ENCODE results near the gene PTP4A2. TPM values are rescaled to one million over a fixed set of nuclear protein-coding genes. Genes with fewer than 3 reads are reported as not detected.
"Not testable (repeated sequence)": the region's sequence is repeated elsewhere in the genome, so short reads cannot be mapped to it uniquely, and the experiment has no call there.

PTP4A2 gene
- total RNA-seq, 2 experiments from 2014 or later = 409 to 419 TPM

GRCh38 chr1:31934706-31935629 lies 3.2 kb downstream of the PTP4A2 start:
- ChIA-PET POLR2A (interaction anchor here (0.7 to 8.8 kb wide), 13 partner anchors 9 to 109 kb away, joined by 3 to 157 read pairs (median 4); no protein-coding TSS in a partner anchor), CTCF (interaction anchor here (0.8 to 4.9 kb wide), 17 partner anchors 8 to 146 kb away, joined by 3 to 62 read pairs (median 4); no protein-coding TSS in a partner anchor)
- peaks cover 55% of the 10 kb centered on the region for H3K36me3 Mint-ChIP-seq (ENCODE audit: low read depth)
- ATAC-seq = peak; percentile 0
- H3K4me3 Mint-ChIP-seq = peak overlapping the region; percentile 86
- H3K9me3 Mint-ChIP-seq (ENCODE audit: insufficient read depth) = no peaks in the 10 kb centered on the region
- DNase-seq = peak; percentile 46
- no peaks in the 10 kb centered on the region for H3K27me3 Mint-ChIP-seq (ENCODE audit: low read depth)
- H3K4me1 Mint-ChIP-seq (ENCODE audit: low read depth) = peaks cover 70% of the 10 kb centered on the region
- peak overlapping the region; percentile 93 for H3K27ac Mint-ChIP-seq

DNA sequence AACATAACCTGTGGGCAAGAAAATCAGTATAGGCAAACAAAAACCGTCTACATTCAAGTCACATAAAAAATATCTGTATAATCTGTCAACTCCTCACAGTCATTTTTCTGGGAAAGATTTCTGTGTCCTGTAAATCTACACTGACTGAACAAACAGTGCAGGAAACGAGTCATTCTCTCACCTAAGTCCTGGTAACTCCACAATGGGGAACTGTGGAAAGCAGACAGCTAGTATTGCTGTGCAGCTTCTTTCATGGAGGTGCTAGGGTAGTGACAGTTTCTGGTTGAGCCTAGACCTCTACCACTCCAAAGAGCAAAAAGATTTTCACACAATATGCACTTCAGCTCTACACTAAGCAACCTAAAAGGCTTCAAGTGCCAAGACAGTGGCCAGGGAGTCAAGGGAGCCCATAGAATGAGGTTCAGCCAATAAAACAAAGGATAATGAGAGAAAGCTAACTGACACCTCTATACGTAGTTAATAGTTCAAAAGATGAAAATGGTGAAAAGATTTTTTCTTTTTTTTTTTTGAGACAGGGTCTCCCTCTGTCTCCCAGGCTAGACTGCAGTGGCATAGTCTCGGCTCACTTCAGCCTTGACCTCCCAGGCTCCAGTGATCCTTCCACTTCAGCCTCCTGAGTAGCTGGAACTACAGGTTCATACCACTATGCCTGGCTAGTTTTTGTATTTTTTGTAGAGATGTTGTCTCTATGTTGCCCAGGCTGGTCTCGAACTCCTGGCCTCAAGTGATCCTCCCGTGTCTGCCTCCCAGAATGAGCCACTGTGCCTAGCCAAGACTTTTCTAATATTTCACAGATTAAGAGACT lies 5.5 kb downstream of the PTP4A2 start:
- ChIA-PET CTCF (interaction anchor here (0.9 to 4.9 kb wide), 8 partner anchors 9 to 316 kb away, joined by 3 to 62 read pairs (median 12); no protein-coding TSS in a partner anchor), POLR2A (interaction anchor here (0.8 to 8.8 kb wide), 5 partner anchors 9 to 52 kb away, joined by 3 to 157 read pairs (median 5); no protein-coding TSS in a partner anchor)
- DNase-seq = peak; percentile 23
- peak overlapping the region; percentile 86 for H3K4me3 Mint-ChIP-seq
- H3K27ac Mint-ChIP-seq = peak overlapping the region; percentile 86
- H3K27me3 Mint-ChIP-seq (ENCODE audit: low read depth) = no peaks in the 10 kb centered on the region
- H3K36me3 Mint-ChIP-seq (ENCODE audit: low read depth) = peaks cover 65% of the 10 kb centered on the region
- peak; percentile 26 for ATAC-seq
- H3K4me1 Mint-ChIP-seq (ENCODE audit: low read depth) = peaks cover 68% of the 10 kb centered on the region
- H3K9me3 Mint-ChIP-seq (ENCODE audit: insufficient read depth) = no peaks in the 10 kb centered on the region

DNA sequence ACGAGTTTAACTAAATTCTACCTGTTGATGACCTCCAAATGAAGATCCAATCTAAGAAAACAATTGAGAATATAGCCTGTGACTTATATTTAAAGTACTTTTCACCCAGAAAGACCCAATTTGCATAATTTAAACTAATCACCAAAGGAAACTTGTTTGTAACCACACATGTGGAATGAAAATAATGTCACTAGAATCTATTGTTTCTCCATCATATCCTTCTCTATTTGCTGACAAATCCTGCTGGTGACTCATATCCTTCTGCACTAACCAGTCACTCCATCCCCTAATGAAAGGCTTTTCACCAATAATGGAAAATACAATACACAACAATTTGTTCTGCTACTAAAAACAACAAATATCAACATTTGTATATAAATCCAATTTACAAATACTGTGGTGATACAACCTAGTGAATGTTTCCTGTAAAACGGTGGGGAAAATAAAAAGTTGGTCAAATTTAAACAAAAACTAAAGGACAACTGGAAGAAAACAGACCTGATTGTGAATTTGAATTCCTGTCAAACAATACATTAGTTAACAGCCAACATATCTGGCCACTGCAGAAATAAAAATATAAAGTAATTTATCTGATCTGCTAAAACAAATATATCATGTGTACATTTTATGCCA lies 6.5 kb downstream of the PTP4A2 start:
- peak overlapping the region; percentile 59 for H3K4me3 Mint-ChIP-seq
- peaks cover 78% of the 10 kb centered on the region for H3K4me1 Mint-ChIP-seq (ENCODE audit: low read depth)
- peak overlapping the region; percentile 71 for H3K27ac Mint-ChIP-seq
- DNase-seq (peak; percentile 18), ATAC-seq (no peak)
- ChIA-PET POLR2A (interaction anchor here (2.5 to 2.6 kb wide), 2 partner anchors 8 to 12 kb away, joined by 13 to 21 read pairs; partner anchors contain the start of gene PTP4A2), CTCF (interaction anchor here (1.0 to 2.8 kb wide), 11 partner anchors 8 to 317 kb away, joined by 3 to 15 read pairs (median 6); no protein-coding TSS in a partner anchor)
- no peaks in the 10 kb centered on the region for H3K27me3 Mint-ChIP-seq (ENCODE audit: low read depth)
- H3K36me3 Mint-ChIP-seq (ENCODE audit: low read depth) = peaks cover 63% of the 10 kb centered on the region
- H3K9me3 Mint-ChIP-seq (ENCODE audit: insufficient read depth) = no peaks in the 10 kb centered on the region

DNA sequence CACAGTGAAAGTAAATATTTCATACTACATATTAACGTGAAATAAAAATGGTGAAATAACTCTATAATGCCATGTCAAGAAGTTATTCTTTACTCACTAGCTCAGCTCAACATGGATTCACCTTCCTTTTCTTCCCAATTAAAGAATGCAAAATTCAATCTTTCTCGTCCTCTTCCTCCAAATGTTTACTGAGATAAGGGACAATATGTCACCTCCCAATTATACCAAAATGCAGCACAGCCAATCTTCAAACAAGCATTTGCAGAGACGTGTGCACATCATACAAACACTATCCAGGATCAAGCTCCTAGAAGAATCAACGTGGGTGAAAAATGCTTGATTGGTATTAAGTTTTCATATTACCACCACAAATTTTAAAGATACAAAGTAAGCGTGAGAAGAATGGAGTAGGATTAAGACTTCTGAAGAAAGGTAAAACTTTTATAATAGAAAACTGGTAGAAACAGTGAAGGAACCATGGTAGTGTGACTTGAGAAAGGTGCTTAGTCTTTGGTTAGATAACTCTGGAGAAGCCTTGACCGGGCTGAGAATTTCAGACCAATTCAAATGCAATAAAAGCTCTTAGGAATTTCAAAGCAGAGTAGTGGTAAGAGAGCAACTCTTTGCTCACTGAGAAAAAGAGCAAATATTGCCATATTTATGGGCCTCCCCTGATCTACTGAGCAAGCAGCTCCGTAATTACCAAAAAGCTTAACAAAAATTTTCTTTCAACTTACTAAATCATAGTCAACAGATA lies 7.2 kb downstream of the PTP4A2 start:
- no peaks in the 10 kb centered on the region for H3K9me3 Mint-ChIP-seq (ENCODE audit: insufficient read depth)
- ChIA-PET CTCF (interaction anchor here (0.6 to 2.8 kb wide), 12 partner anchors 9 to 341 kb away, joined by 3 to 15 read pairs (median 5); no protein-coding TSS in a partner anchor), POLR2A (interaction anchor here (2.5 to 2.6 kb wide), 2 partner anchors 8 to 13 kb away, joined by 13 to 21 read pairs; partner anchors contain the start of gene PTP4A2)
- no peaks in the 10 kb centered on the region for H3K27me3 Mint-ChIP-seq (ENCODE audit: low read depth)
- peak overlapping the region; percentile 71 for H3K27ac Mint-ChIP-seq
- ATAC-seq (no peak), DNase-seq (peak; percentile 19)
- H3K4me1 Mint-ChIP-seq (ENCODE audit: low read depth) = peaks cover 83% of the 10 kb centered on the region
- peak overlapping the region; percentile 59 for H3K4me3 Mint-ChIP-seq
- peaks cover 59% of the 10 kb centered on the region for H3K36me3 Mint-ChIP-seq (ENCODE audit: low read depth)

DNA sequence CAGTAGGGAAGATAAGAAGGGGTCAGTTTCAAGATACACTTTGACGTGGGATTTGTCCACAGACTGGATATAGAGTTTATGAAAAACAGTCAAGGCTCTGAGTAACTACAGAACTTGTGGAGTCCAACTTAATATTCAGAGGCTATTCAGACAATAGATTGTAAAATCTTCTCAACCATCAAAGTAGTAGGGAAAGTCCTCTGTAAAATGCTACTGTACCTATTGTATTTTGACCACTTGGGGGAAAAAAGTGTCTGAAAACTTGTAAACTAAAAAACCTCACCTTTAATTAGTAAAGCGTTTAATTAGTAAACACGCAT lies 10.5 kb downstream of the PTP4A2 start:
- H3K36me3 Mint-ChIP-seq (ENCODE audit: low read depth) = peaks cover 54% of the 10 kb centered on the region
- H3K9me3 Mint-ChIP-seq (ENCODE audit: insufficient read depth) = no peaks in the 10 kb centered on the region
- H3K27me3 Mint-ChIP-seq (ENCODE audit: low read depth) = no peaks in the 10 kb centered on the region
- ChIA-PET POLR2A (interaction anchor here (0.9 to 3.8 kb wide), 5 partner anchors 11 to 25 kb away, joined by 3 to 30 read pairs (median 4); partner anchors contain the start of gene PTP4A2), CTCF (interaction anchor here (0.8 to 3.7 kb wide), 11 partner anchors 7 to 112 kb away, joined by 3 to 18 read pairs (median 5); partner anchors contain the start of gene SPOCD1)
- H3K4me1 Mint-ChIP-seq (ENCODE audit: low read depth) = peaks cover 86% of the 10 kb centered on the region
- DNase-seq = no peak
- H3K4me3 Mint-ChIP-seq = peak overlapping the region; percentile 61
- peak overlapping the region; percentile 75 for H3K27ac Mint-ChIP-seq
- ATAC-seq = no peak

DNA sequence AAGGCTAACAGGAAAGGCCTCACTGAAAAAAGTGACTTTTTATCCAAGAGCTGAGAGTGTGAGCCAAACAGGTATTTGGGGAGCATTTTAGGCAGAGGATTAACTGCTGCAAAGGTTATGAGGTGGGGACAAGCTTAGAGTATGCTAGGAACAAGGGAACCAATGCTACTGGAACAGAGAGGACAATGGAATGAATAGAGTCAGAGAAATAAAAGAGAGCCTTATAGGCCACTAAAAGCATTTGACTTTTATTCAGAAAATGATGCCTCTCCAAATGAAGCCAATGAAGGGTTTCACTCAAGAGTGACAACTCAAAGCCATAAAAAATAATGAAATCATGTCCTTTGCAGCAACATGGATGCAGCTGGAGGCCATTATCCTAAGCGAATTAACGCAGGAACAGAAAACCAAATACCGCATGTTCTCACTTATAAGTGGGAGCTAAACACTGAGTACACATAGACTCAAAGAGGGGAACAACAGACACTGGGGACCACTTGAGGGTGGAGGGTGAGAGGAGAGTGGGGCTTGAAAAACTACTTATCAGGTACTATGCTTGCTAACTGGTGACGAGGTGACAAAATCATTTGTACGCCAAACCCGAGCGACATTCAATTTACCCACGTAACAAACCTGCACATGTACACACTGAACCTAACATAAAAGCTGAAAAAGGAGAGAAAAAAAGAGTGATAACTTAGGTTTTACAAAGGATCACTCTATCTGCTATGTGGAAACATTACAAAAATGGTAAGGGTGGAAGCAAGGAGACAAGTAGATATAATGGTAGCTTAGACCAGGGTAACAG lies 11.1 kb downstream of the PTP4A2 start:
- H3K9me3 Mint-ChIP-seq (ENCODE audit: insufficient read depth) = no peaks in the 10 kb centered on the region
- peak overlapping the region; percentile 61 for H3K4me3 Mint-ChIP-seq
- H3K27me3 Mint-ChIP-seq (ENCODE audit: low read depth) = no peaks in the 10 kb centered on the region
- CTCF ChIA-PET = interaction anchor here (0.8 to 3.7 kb wide), 16 partner anchors 8 to 111 kb away, joined by 3 to 18 read pairs (median 4); partner anchors contain the start of genes PTP4A2 and SPOCD1
- H3K4me1 Mint-ChIP-seq (ENCODE audit: low read depth) = peaks cover 86% of the 10 kb centered on the region
- DNase-seq (peak; percentile 29), ATAC-seq (no peak)
- POLR2A ChIA-PET = interaction anchor here (0.6 to 3.8 kb wide), 9 partner anchors 8 to 37 kb away, joined by 3 to 30 read pairs (median 6); partner anchors contain the start of gene PTP4A2
- peaks cover 54% of the 10 kb centered on the region for H3K36me3 Mint-ChIP-seq (ENCODE audit: low read depth)
- peak overlapping the region; percentile 75 for H3K27ac Mint-ChIP-seq

DNA sequence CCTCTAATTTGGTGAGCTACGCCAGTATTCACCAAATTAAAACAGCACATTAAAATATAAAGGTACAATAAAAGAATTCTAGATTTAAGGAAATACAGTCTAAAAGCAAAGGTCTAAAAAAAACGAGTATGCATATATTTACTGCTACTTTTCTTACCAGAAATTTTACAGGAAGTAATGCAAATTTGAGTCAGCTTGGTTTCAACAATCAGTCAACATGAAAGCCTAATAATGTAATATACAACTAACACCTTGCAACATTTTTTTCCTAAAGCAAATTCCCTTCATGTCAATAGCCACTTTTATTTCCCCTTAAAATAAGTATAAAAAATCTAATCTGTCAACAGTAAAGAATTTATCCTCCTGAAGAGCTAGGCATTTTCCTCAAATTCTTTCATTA lies 11.9 kb downstream of the PTP4A2 start:
- POLR2A ChIA-PET = interaction anchor here (0.6 to 3.8 kb wide), 7 partner anchors 9 to 100 kb away, joined by 3 to 30 read pairs (median 8); partner anchors contain the start of gene PTP4A2
- CTCF ChIA-PET = interaction anchor here (0.6 to 3.7 kb wide), 17 partner anchors 8 to 324 kb away, joined by 3 to 18 read pairs (median 4); partner anchors contain the start of genes PTP4A2 and SPOCD1
- Mint-ChIP-seq H3K4me1 (ENCODE audit: low read depth) (peaks cover 85% of the 10 kb centered on the region), H3K27ac (peak overlapping the region; percentile 75), H3K27me3 (ENCODE audit: low read depth) (no peaks in the 10 kb centered on the region), H3K9me3 (ENCODE audit: insufficient read depth) (no peaks in the 10 kb centered on the region), H3K4me3 (peak overlapping the region; percentile 61), H3K36me3 (ENCODE audit: low read depth) (peaks cover 54% of the 10 kb centered on the region)
- DNase-seq (no peak), ATAC-seq (no peak)

DNA sequence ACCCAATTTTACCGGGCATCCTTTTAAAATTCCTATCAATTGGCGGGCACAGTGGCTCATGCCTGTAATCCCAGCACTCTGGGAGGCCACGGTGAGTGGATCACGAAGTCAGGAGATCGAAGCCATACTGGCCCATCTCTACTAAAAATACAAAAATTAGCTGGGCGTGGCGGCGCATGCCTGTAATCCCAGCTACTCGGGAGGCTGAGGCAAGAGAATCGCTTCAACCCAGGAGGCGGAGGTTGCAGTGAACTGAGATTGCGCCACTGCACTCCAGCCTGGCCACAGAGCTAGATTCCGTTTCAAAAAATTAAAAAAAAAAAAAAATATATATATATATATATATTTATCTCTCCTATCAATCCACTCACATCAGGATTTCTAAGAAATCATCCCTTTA lies 12.3 kb downstream of the PTP4A2 start:
- Mint-ChIP-seq H3K4me1 (ENCODE audit: low read depth) (peaks cover 85% of the 10 kb centered on the region), H3K36me3 (ENCODE audit: low read depth) (peaks cover 56% of the 10 kb centered on the region), H3K27ac (peak overlapping the region; percentile 79), H3K4me3 (peak overlapping the region; percentile 65)
- not testable (repeated sequence) for DNase-seq; H3K9me3 Mint-ChIP-seq (ENCODE audit: insufficient read depth); ATAC-seq; H3K27me3 Mint-ChIP-seq (ENCODE audit: low read depth)
- ChIA-PET POLR2A (interaction anchor here (0.6 to 3.8 kb wide), 8 partner anchors 9 to 99 kb away, joined by 3 to 30 read pairs (median 7); partner anchors contain the start of gene PTP4A2), CTCF (interaction anchor here (0.6 to 3.7 kb wide), 14 partner anchors 9 to 324 kb away, joined by 3 to 18 read pairs (median 5); partner anchors contain the start of gene PTP4A2)

- CTCF ChIA-PET = interaction anchor here (1.2 to 4.2 kb wide), 7 partner anchors 9 to 101 kb away, joined by 3 to 26 read pairs (median 7); partner anchors contain the start of gene PTP4A2
- no peaks in the 10 kb centered on the region for H3K27me3 Mint-ChIP-seq (ENCODE audit: low read depth)
- no peaks in the 10 kb centered on the region for H3K9me3 Mint-ChIP-seq (ENCODE audit: insufficient read depth)
- ATAC-seq (no peak), DNase-seq (no peak)
- peak overlapping the region; percentile 65 for H3K4me3 Mint-ChIP-seq
- peak overlapping the region; percentile 40 for H3K27ac Mint-ChIP-seq
- POLR2A ChIA-PET = interaction anchor here (1.2 to 3.0 kb wide), 3 partner anchors 9 to 40 kb away, joined by 5 to 8 read pairs (median 6); no protein-coding TSS in a partner anchor
- peaks cover 53% of the 10 kb centered on the region for H3K36me3 Mint-ChIP-seq (ENCODE audit: low read depth)
- H3K4me1 Mint-ChIP-seq (ENCODE audit: low read depth) = peaks cover 78% of the 10 kb centered on the region
Measured at GRCh38 chr1:31924839-31925238, 13.3 kb downstream of the PTP4A2 start.

Measured in activated CD8-positive, alpha-beta T cell treated with anti-CD3 and anti-CD28 coated beads, Interleukin-2, amount 10 ng/mL, durations not matched to agents 7 days and 5 days (primary cell).